ENCODE measurements around the gene TMEM116. TPM values are rescaled to one million over a fixed set of nuclear protein-coding genes. Genes with fewer than 3 reads are reported as not detected.
A peak's percentile ranks its signal among the peaks of the same experiment; 100 is the strongest.
"Not testable (repeated sequence)": the region's sequence is repeated elsewhere in the genome, so short reads cannot be mapped to it uniquely, and the experiment has no call there.

Gene TMEM116
- total RNA-seq (10 to 100 TPM; 10.6 to 16.7 (median 11.3) TPM), polyA plus RNA-seq (10 to 100 TPM in 1 of 2 donors, 1 to 10 TPM in 1; 9.1 to 17.9 TPM)
- long read RNA-seq, donor 1, partial matches to known transcripts = 1 of 12 reads
- long read RNA-seq, donor 1, other reads (novel, unspliced or antisense) = 6 of 12 reads
- long read RNA-seq, donor 2, transcript TMEM116-215 (11 exons, 1,408 nt) = major isoform, 5 of 11 reads
- long read RNA-seq, donor 2, partial matches to known transcripts = 5 of 11 reads
- long read RNA-seq, donor 2, other reads (novel, unspliced or antisense) = 0 of 11 reads
- long read RNA-seq, donor 3, partial matches to known transcripts = 1 of 7 reads
- long read RNA-seq, donor 3, other reads (novel, unspliced or antisense) = 0 of 7 reads

GRCh38 chr12:112012775-112013600 lies at the start of gene TMEM116, which contains the start of gene ERP29:
Gene TMEM116, minus strand, starts transcription at chr12:112013165. Its CDS starts 7,895 bp downstream, at chr12:112005270.
Gene ERP29, plus strand, starts transcription at chr12:112013426. Its CDS starts 40 bp downstream, at chr12:112013466.
- Histone ChIP-seq H3K4me3 (peak within 1 kb of the TSS; percentile 91), H3K27ac (peak within 1 kb of the TSS; percentile 83 to 87), H3K36me3 (no peaks in the 10 kb centered on the region), H3K9me3 (no peaks in the 10 kb centered on the region), H3K4me1 (ENCODE audit: insufficient read depth) (peaks cover 14% of the 10 kb centered on the region), H3K27me3 (no peaks in the 10 kb centered on the region)
- TF ChIP-seq CTCF (IDR thresholded peaks at IDR 0.05) (peak; percentile 50 to 86 (median 73)), POLR2A (IDR thresholded peaks at IDR 0.05) (peak; percentile 98), EP300 (IDR thresholded peaks at IDR 0.05) (no peak)
- DNase-seq = peak; percentile 100
- intact Hi-C loops (cut with DNase I) = loop anchor here in 1 of 4 donors (5.0 to 10.0 kb wide), 2 partner anchors 66 to 112 kb away; partner anchors contain the start of gene TRAFD1
- 0 to 1% (median 1%) methylated on average over 61 to 67 of the region's 67 CpGs for WGBS, 3 donors

- TF ChIP-seq EP300 (IDR thresholded peaks at IDR 0.05) (no peak), POLR2A (IDR thresholded peaks at IDR 0.05) (no peak), CTCF (IDR thresholded peaks at IDR 0.05) (no peak)
- Histone ChIP-seq H3K36me3 (no peaks in the 10 kb centered on the region), H3K4me3 (no peak overlapping the region), H3K27ac (no peak overlapping the region), H3K9me3 (no peaks in the 10 kb centered on the region), H3K4me1 (ENCODE audit: insufficient read depth) (no peaks in the 10 kb centered on the region), H3K27me3 (no peaks in the 10 kb centered on the region)
- intact Hi-C loops (cut with DNase I) = no loop called here
- DNase-seq = no peak
- WGBS, 3 donors = 96 to 97% (median 96%) methylated on average over 2 of the region's 2 CpGs
Measured at GRCh38 chr12:112061137-112061536, 48.2 kb upstream of the TMEM116 start.

DNA sequence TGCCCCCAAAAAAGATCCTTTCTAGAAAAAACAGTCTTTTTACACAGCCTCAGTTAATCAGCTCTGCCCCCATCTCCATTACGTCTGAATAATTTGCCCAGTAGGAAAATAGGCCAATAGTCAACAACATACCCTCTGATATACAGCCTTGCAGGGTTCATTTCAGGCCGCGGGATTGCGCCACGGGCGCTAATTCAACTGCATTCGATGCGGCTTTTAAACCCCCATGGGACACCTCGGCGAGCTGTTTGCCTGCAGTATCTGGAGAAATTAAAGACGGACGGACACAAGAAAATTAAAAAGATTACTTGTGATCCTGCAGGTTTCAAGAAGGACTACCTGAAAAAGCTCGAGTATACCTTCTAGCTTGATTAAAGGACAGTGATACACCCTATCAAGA lies 36.4 kb upstream of the TMEM116 start:
- TF ChIP-seq POLR2A (IDR thresholded peaks at IDR 0.05) (no peak), CTCF (IDR thresholded peaks at IDR 0.05) (no peak), EP300 (IDR thresholded peaks at IDR 0.05) (no peak)
- Histone ChIP-seq H3K4me1 (ENCODE audit: insufficient read depth) (no peaks in the 10 kb centered on the region), H3K36me3 (no peaks in the 10 kb centered on the region), H3K27ac (no peak overlapping the region), H3K9me3 (no peaks in the 10 kb centered on the region), H3K27me3 (no peaks in the 10 kb centered on the region), H3K4me3 (no peak overlapping the region)
- 95% methylated on average over 13 of the region's 13 CpGs for WGBS, 3 donors
- DNase-seq = no peak
- intact Hi-C loops (cut with DNase I) = no loop called here

GRCh38 chr12:112046003-112046402 lies 33.0 kb upstream of the TMEM116 start:
- TF ChIP-seq EP300 (IDR thresholded peaks at IDR 0.05) (no peak), CTCF (IDR thresholded peaks at IDR 0.05) (no peak), POLR2A (IDR thresholded peaks at IDR 0.05) (no peak)
- intact Hi-C loops (cut with DNase I) = no loop called here
- 47 to 52% (median 51%) methylated on average over 4 of the region's 4 CpGs for WGBS, 3 donors
- Histone ChIP-seq H3K9me3 (no peaks in the 10 kb centered on the region), H3K4me3 (no peak overlapping the region), H3K27me3 (no peaks in the 10 kb centered on the region), H3K4me1 (ENCODE audit: insufficient read depth) (no peaks in the 10 kb centered on the region), H3K27ac (no peak overlapping the region), H3K36me3 (no peaks in the 10 kb centered on the region)
- no peak for DNase-seq

GRCh38 chr12:112036614-112037013 lies 23.6 kb upstream of the TMEM116 start:
- H3K27ac ChIP-seq; H3K27me3 ChIP-seq; intact Hi-C loops (cut with DNase I); H3K36me3 ChIP-seq; H3K4me3 ChIP-seq; DNase-seq; H3K9me3 ChIP-seq; H3K4me1 ChIP-seq (ENCODE audit: insufficient read depth): not testable (repeated sequence)
- WGBS, 3 donors = 93 to 95% (median 93%) methylated on average over 12 of the region's 12 CpGs
